CD14-positive monocyte (primary cell): ENCODE data around the gene SLC25A13. TPM values are rescaled to one million over a fixed set of nuclear protein-coding genes. Genes with fewer than 3 reads are reported as not detected.

Source experiments
- DNase-seq, 3 donors: peaks; one replicate each; pipeline ENCODE4 v3.0.0-alpha.2; 2011 to 2022
- H2AFZ ChIP-seq: 2 replicates; pipeline ENCODE4 v1.6.0; 2012; ENCODE audit warnings: mild to moderate bottlenecking, low read depth, low read length, inconsistent platforms; ENCODE audit not compliant: insufficient read depth, poor library complexity, severe bottlenecking
- H3K27ac ChIP-seq, 2 donors: 1 replicate in 1 of 2; 2 replicates in 1 of 2; pipeline ENCODE4 v1.5.1; 2012 to 2013; ENCODE audit warnings: low read length in 2 of 2, control low read depth in 1 of 2, inconsistent platforms in 1 of 2, low read depth in 1 of 2, mild to moderate bottlenecking in 1 of 2
- H3K27me3 ChIP-seq, 2 donors: one replicate each; pipeline versions ENCODE4 v1.6.0 to v1.6.1; 2011 to 2013; ENCODE audit warnings: low read length in 2 of 2; ENCODE audit not compliant: control insufficient read depth in 2 of 2, insufficient read depth in 2 of 2
- H3K36me3 ChIP-seq, 2 donors: replicated peaks in 1 of 2; 1 replicate in 1 of 2; 2 replicates in 1 of 2; pipeline versions ENCODE4 v1.5.1 to v1.6.1; 2012 to 2013; ENCODE audit warnings: low read length in 2 of 2, control low read depth in 1 of 2, inconsistent platforms in 1 of 2, mild to moderate bottlenecking in 1 of 2; ENCODE audit not compliant: insufficient read depth in 2 of 2, control insufficient read depth in 1 of 2
- H3K4me1 ChIP-seq, 2 donors: 1 replicate in 1 of 2; 2 replicates in 1 of 2; pipeline versions ENCODE4 v1.5.1 to v1.6.1; 2012 to 2013; ENCODE audit warnings: low read length in 2 of 2, control low read depth in 1 of 2, inconsistent platforms in 1 of 2, mild to moderate bottlenecking in 1 of 2, moderate library complexity in 1 of 2; ENCODE audit not compliant: insufficient read depth in 2 of 2, control insufficient read depth in 1 of 2
- H3K4me2 ChIP-seq: replicated peaks from 2 replicates; pipeline ENCODE3; 2012; ENCODE audit warnings: low read length, moderate library complexity, mild to moderate bottlenecking; ENCODE audit not compliant: poor library complexity, severe bottlenecking; ENCODE audit errors: extremely low read depth
- H3K4me3 ChIP-seq, 3 experiments: fragments of 200-600 bp in 1 of 3; sonication (generic) in 1 of 3; replicated peaks in 1 of 3; 1 replicate in 2 of 3; 2 replicates in 1 of 3; pipeline ENCODE4 v1.5.1; 2011 to 2013; ENCODE audit warnings: low read length in 3 of 3, mild to moderate bottlenecking in 3 of 3, control low read depth in 2 of 3, low read depth in 2 of 3, inconsistent platforms in 1 of 3, moderate library complexity in 1 of 3
- H3K79me2 ChIP-seq: 2 replicates; pipeline ENCODE4 v1.6.0; 2012; ENCODE audit warnings: mild to moderate bottlenecking, control low read depth, inconsistent platforms, low read length, moderate library complexity; ENCODE audit not compliant: insufficient read depth
- H3K9ac ChIP-seq: 2 replicates; pipeline ENCODE4 v1.6.0; 2017; ENCODE audit warnings: low read length, mild to moderate bottlenecking; ENCODE audit not compliant: insufficient read depth, poor library complexity, severe bottlenecking
- H3K9me3 ChIP-seq, 2 donors: replicated peaks in 1 of 2; 1 replicate in 1 of 2; 2 replicates in 1 of 2; pipeline versions ENCODE4 v1.5.1 to v1.6.1; 2012 to 2013; ENCODE audit warnings: low read length in 2 of 2, control low read depth in 1 of 2; ENCODE audit not compliant: control insufficient read depth in 1 of 2, insufficient read depth in 1 of 2
- H4K20me1 ChIP-seq: 2 replicates; pipeline ENCODE4 v1.6.0; 2012; ENCODE audit warnings: mild to moderate bottlenecking, low read length, control low read depth, moderate library complexity; ENCODE audit not compliant: insufficient read depth
- H3K27ac Mint-ChIP-seq, 7 donors: one replicate each; pipeline ENCODE4 v1.8.0; 2020; ENCODE audit warnings: mild to moderate bottlenecking in 7 of 7, mixed read lengths in 7 of 7, moderate library complexity in 6 of 7, inconsistent platforms in 2 of 7
- H3K27me3 Mint-ChIP-seq, 3 donors: one replicate each; pipeline ENCODE4 v1.8.0; 2021 to 2022; ENCODE audit warnings: low read depth in 3 of 3, mild to moderate bottlenecking in 3 of 3, mixed read lengths in 3 of 3, moderate library complexity in 3 of 3, inconsistent platforms in 1 of 3
- H3K36me3 Mint-ChIP-seq, 2 donors: one replicate each; pipeline ENCODE4 v1.8.0; 2020; ENCODE audit warnings: mixed read lengths in 2 of 2, inconsistent platforms in 1 of 2, mild to moderate bottlenecking in 1 of 2
- H3K4me1 Mint-ChIP-seq: one replicate; pipeline ENCODE4 v1.8.0; 2020; ENCODE audit warnings: mild to moderate bottlenecking, mixed read lengths
- H3K4me3 Mint-ChIP-seq, 2 donors: one replicate each; pipeline ENCODE4 v1.8.0; 2020; ENCODE audit warnings: mild to moderate bottlenecking in 2 of 2, mixed read lengths in 2 of 2, moderate library complexity in 1 of 2
- H3K9me3 Mint-ChIP-seq, 7 donors: one replicate each; pipeline ENCODE4 v1.8.0; 2020 to 2022; ENCODE audit warnings: mixed read lengths in 7 of 7, mild to moderate bottlenecking in 6 of 7, moderate library complexity in 6 of 7, inconsistent platforms in 2 of 7
- CTCF ChIP-seq: fragments of 200-600 bp; IDR thresholded peaks from one replicate; pipeline ENCODE4 v1.8.0; 2022; ENCODE audit warnings: antibody characterized with exemption, mild to moderate bottlenecking
- WGBS: methylation state at CpG from one replicate; pipeline ENCODE4 v1.1.5; 2013; ENCODE audit warnings: missing lambda C conversion rate; ENCODE audit not compliant: insufficient coverage; 5-methylcytosine and 5-hydroxymethylcytosine counted together
- intact Hi-C, 2 donors: fragments of 100-400 bp; cut with micrococcal nuclease; formaldehyde crosslinking; loops; one replicate each; pipeline versions ENCODE4 v1.15.0 to v1.15.1; 2023
- polyA plus RNA-seq, 3 donors: library from polyadenylated mRNA; depleted of rRNA in 1 of 3; unstranded in 2 of 3; stranded (reverse) in 1 of 3; fragments of 300-500 nt in 2 of 3; fragments of >200 nt in 1 of 3; fragmentation: Illumina TruSeq in 2 of 3; gene quantifications; 1 replicate in 2 of 3; 2 replicates in 1 of 3; pipeline ENCODE4 v1.2.3, GENCODE V29; 2012 to 2021

SLC25A13 gene
- polyA plus RNA-seq, 3 donors: 12.7 to 15.7 (median 14.4) TPM

GRCh38 chr7:96319439-96319838 lies 2.5 kb downstream of the SLC25A13 start:
- intact Hi-C loops: no loop called here
- Mint-ChIP-seq H3K4me1 (peaks cover 36% of the 10 kb centered on the region), H3K36me3 (peaks cover 8 to 13% of the 10 kb centered on the region in 2 donors), H3K27me3 (peaks cover 0 to 2% (median 0%) of the 10 kb centered on the region in 3 donors), H3K9me3 (no peaks in the 10 kb centered on the region), H3K4me3 (no peak overlapping the region), H3K27ac (peak overlapping the region in 2 of 7 donors; percentile 28 to 76)
- no peak overlapping the region for H3K27ac ChIP-seq
- peaks cover 28 to 34% of the 10 kb centered on the region in 2 donors for H3K4me1 ChIP-seq
- H3K4me2 ChIP-seq: no peak overlapping the region
- no peak overlapping the region for H2AFZ ChIP-seq
- H3K9me3 ChIP-seq: no peaks in the 10 kb centered on the region
- no peak overlapping the region for H3K9ac ChIP-seq
- no peak for TF ChIP-seq CTCF
- H3K79me2 ChIP-seq: peaks cover 63% of the 10 kb centered on the region
- DNase-seq: peak in 2 of 3 donors; percentile 20 to 27
- peaks cover 48% of the 10 kb centered on the region for H4K20me1 ChIP-seq
- no peaks in the 10 kb centered on the region for H3K27me3 ChIP-seq
- no peak overlapping the region for H3K4me3 ChIP-seq
- H3K36me3 ChIP-seq: no peaks in the 10 kb centered on the region

- Histone ChIP-seq H3K36me3 (no peaks in the 10 kb centered on the region), H3K27me3 (no peaks in the 10 kb centered on the region), H4K20me1 (peaks cover 73% of the 10 kb centered on the region), H3K4me3 (no peak overlapping the region), H3K4me2 (no peak overlapping the region), H3K9me3 (no peaks in the 10 kb centered on the region), H3K27ac (no peak overlapping the region), H3K4me1 (peaks cover 29 to 40% of the 10 kb centered on the region in 2 donors), H3K79me2 (peaks cover 78% of the 10 kb centered on the region), H3K9ac (no peak overlapping the region), H2AFZ (no peak overlapping the region)
- TF ChIP-seq CTCF: no peak
- intact Hi-C loops: no loop called here
- Mint-ChIP-seq H3K36me3 (peaks cover 15 to 22% of the 10 kb centered on the region in 2 donors), H3K27ac (no peak overlapping the region), H3K4me1 (peaks cover 50% of the 10 kb centered on the region), H3K9me3 (no peaks in the 10 kb centered on the region), H3K4me3 (no peak overlapping the region), H3K27me3 (no peaks in the 10 kb centered on the region)
- DNase-seq: no peak
- no CpG with 5 or more reads among the region's 8 CpGs for WGBS
Measured at GRCh38 chr7:96316949-96317348, 4.9 kb downstream of the SLC25A13 start.
